Measurements from ENCODE around the gene FAM124A.

The FAM124A gene

DNA sequence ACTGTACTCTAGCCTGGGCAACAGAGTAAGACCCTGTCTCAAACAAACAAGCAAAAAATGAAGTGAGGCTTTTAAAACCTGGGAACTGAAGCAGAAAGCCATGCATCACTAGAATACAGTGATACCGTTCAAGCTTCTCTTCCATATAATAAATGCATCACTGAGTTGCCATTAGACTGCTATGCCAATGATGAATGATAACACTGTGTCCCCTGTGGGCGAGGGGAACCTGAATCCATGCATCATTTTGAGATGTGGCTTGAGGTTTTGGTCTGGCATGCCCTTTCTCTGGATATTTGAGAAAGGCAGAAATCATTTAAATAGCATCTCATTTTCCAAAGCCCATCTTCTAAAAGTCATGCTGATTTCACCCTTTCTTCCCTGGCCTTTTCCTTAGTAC, 1.5 kb upstream of the FAM124A start:
- DNase-seq (ENCODE audit: low read depth in 2 of 2): no peak

GRCh38 chr13:51221108-51221507, 1.1 kb upstream of the FAM124A start:
- no peak for DNase-seq (ENCODE audit: low read depth in 2 of 2)

DNA sequence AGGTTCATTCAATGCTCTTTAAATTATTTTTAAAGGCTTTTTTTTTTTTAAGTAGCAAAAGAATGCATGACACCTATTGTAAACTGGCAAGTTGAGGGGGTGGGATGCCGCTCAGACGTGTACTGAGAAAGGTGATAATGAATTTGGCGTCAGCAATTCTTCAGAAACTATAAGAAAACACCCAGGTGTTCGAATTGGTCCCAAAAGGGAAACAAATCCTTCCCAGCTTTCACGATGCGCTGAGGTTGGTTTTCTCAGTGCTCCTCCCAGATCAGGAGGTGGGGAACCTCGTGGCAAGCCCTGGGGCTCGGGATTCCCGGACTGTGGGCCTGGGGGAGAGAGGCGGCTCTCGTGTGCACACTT, 543 bp upstream of the FAM124A start:
- no peak for DNase-seq (ENCODE audit: low read depth in 2 of 2)

- no peak for DNase-seq (ENCODE audit: low read depth in 2 of 2)
These were observed 725 bp downstream of the FAM124A start for GRCh38 chr13:51222686-51223559.

DNA sequence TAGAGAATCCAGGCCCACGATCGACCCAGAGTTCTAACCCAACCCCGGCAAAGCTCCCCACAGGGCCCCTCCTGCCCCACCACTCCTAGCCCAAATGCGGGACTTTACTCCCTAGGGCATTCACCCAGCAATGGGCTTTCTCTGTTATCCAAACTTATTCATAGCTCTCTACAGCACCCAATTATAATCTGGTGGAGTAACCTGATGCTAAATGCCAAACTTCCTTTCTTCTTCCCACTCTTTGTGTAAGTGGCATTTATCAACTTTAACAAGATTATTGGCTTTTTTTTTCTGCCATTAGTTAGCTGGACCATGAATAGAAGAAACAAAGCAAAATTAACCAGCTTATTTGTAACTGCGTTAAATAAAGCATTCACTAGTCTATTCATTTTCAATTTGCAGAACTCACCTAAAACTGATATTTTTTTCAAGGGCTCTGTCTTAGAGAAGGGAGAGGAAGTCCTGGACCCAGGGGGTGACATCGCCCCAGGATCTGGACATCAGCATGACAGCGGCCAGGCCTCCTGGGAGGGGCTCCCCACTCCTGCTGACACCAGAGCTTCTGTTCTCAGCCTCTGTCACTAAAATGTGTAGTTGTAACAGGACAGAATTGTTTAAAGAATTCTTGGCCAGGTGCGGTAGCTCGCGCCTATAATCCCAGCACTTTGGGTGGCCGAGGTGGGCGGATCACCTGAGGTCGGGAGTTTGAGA, 1.5 kb downstream of the FAM124A start:
- no peak for DNase-seq (ENCODE audit: low read depth in 2 of 2)

GRCh38 chr13:51225029-51225428, 2.8 kb downstream of the FAM124A start:
- DNase-seq (ENCODE audit: low read depth in 2 of 2): no peak

DNA sequence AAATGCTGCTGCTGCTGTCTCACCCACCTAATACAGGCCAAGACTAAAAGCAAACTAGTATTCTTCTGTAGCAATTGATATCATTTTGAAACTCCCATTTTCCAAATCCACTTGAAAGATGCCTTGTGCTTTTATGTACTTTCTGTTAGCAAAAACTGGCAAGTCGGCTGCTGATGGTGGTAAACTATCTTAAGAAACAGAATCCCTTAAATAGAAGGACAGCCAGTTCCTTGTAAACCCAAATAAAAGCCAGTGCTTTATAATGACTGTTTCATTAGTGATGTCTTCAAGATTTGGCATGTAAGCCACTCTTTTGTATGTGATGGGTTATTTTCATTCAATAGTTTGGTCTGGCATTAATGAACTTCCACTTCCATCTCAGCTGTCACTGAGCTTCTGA, 5.2 kb downstream of the FAM124A start:
- DNase-seq (ENCODE audit: low read depth in 2 of 2): no peak

DNA sequence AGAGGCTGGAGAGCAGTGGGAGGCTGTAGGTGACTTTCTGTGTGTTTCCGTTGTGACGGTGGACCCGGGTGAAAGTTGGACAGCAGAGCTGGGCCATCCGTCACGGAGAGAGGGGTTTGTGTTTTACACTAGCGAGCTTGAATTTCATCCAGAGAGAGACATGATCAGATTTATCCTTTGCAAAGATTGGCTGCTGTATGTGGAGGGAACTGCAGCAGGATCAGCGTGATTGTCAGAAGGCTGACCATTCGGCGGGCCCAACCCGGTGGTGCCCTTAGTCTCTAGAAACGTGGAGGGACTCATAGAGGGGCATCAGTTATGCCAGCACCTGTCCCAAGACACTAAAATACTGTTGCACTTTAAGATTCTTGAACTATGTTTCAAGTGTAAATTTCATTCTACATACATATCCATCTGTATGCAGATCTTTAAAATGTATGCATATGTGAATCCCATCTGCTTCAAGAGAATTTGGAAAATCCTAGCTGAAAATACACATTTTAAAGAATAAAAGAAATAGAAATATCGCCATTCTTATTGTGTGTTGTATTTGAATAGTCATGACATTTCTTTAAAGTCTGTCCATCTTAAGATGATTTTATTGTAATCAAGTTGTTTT, 7.0 kb downstream of the FAM124A start:
- DNase-seq (ENCODE audit: low read depth in 2 of 2): no peak

DNA sequence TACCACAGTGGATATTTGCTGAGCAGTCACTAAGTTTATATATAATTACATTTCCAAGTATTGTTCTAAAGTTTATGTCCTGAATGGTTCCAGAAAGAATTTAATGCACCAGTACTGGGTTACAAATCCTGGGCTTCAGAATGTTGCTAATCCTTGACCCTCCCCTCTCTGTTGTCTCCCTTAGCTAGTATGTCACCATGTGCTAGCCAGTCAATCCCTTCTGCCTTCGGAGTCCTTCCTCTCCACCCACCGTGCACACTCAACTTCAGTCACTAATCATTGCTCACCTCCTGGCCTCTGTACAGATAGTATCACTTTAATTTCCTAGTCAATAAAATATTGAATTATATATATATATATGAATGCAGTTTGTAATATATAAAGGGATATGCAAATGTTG, 7.5 kb downstream of the FAM124A start:
- DNase-seq (ENCODE audit: low read depth in 2 of 2): no peak

GRCh38 chr13:51230477-51231105, 8.4 kb downstream of the FAM124A start:
- no peak for DNase-seq (ENCODE audit: low read depth in 2 of 2)

DNA sequence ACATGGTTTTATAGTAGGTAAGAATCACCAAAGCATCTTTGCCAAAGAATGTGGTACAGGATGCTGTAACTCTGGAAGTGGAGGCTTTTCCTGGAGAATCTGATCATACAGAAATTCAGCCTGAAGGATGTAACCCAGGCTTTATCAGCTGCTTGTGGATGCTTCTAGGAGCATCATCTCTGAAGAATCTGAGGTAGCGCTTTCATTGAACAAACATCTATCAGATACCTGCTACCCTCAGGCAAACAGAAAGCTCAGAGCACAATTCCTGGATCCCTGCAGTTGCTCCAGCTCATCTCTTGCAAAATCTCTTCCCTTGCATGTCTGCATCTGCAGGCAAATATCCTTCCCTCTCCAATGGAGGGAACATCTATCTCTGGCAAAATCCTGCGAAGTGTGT, 9.3 kb downstream of the FAM124A start:
- DNase-seq (ENCODE audit: low read depth in 2 of 2): no peak

DNA sequence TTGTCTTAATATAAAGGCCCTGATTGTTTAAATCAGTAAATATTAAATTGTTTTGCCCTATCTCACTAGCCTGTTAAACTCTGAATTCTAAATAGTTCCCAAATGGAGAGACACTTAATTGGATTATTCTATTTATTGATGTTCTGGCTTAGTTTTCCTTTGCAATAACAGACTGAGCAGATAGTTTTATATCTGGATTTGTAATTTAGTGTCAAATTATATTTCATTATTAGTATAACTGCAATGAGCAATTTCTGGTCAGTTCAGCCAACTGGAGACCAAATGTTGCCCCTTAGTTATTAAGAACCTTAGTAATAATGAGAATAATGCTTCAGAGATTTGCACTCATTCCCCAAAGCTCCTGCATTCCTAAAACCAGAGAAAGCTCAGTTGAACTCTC, 10.1 kb downstream of the FAM124A start:
- no peak for DNase-seq (ENCODE audit: low read depth in 2 of 2)

GRCh38 chr13:51233117-51233826, 11.1 kb downstream of the FAM124A start:
- no peak for DNase-seq (ENCODE audit: low read depth in 2 of 2)

GRCh38 chr13:51234676-51235075, 12.5 kb downstream of the FAM124A start:
- no peak for DNase-seq (ENCODE audit: low read depth in 2 of 2)

DNA sequence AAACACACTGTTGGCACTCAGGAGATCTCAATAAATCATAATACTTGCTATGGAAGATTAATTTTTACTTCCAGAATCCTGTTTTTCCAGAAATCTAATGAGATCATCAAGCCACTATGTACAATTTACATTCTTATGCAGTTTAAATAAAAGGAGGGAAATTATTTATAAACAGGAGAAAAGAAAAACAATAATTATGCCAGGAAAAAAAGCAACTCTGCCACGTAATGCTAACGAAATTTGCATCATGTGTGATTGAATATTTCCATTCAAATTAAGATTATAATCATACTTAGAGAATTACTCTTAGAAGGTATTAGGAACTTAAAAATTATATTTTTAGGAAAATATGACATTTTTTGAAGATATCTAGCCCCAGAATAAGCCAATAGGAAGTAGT, 13.0 kb downstream of the FAM124A start:
- no peak for DNase-seq (ENCODE audit: low read depth in 2 of 2)

DNA sequence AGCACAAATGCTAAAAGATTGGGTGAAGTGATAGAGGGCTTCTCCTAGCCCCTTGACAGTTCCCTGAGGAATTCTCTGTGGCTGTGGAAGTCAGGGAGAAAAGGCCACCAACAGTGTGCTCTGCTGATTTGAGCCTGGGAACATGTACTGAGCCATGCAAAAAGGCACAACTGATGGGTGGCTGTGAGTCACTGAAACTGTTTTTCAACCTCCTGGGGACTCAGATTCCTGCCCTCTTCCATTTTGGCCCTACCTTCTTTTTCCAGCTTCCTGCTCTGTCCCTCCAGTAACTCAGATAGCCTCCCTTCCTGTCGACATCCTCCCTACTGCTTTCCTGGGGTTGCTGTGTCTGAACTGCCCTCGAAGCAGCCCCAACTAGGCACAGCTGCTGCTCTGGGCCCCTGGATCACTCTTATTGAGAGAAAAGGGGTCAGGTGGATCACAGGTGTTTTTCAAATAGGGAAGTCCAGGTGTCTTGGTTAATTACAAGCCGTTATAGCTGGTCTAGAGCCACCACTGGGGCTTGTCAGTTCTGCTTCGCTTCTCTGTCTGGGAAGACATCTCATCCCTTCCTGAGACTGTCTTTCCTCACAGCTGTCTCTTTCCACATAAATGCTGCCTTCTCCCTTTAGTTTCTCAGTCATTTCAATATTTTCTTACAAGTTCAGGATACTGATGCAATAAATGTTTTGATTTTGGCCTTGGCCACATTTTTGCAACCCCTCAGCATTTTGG, 13.7 kb downstream of the FAM124A start:
- no peak for DNase-seq (ENCODE audit: low read depth in 2 of 2)

- no peak for DNase-seq (ENCODE audit: low read depth in 2 of 2)
These were observed 14.2 kb downstream of the FAM124A start for GRCh38 chr13:51236491-51236792.

DNA sequence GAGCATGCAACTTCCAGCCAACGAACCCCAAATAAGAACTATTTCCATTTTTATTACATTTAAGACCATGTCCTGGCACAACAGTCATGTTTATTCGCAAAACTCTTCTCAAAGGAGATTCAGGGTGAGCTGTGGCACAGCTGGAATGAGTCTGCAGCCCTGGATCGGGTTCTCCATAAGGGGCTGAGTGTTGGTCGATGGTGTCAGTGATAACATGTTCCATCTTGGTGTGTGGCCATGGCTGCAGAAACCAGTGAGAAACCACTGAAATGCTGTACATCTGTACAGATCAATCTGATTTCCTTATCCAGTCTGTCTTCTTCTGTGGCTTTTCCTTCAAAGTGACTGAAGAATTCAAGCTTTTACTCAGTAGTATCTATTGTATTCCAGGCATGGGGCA, 15.2 kb downstream of the FAM124A start:
- DNase-seq (ENCODE audit: low read depth in 2 of 2): no peak

GRCh38 chr13:51237887-51238286, 15.7 kb downstream of the FAM124A start:
- DNase-seq (ENCODE audit: low read depth in 2 of 2): no peak

DNA sequence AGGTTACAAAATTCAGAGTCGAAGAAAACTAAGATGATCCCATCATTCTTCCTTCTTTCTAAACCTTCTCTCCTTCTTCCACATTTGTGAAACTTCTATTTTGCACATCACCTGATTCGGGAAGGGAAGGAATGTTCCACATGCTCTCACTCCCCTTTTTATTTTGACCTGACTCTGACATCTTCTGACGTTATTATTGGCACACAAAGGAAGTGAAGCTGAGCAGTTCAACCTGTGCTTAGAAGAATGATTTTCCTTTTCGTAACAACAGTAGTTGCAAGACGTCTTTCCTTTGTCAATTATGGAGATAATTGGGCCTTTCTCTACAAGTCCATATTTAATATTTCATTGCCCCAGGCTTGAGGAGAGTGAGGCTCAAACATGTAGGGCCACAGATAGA, 18.0 kb downstream of the FAM124A start:
- no peak for DNase-seq (ENCODE audit: low read depth in 2 of 2)

DNA sequence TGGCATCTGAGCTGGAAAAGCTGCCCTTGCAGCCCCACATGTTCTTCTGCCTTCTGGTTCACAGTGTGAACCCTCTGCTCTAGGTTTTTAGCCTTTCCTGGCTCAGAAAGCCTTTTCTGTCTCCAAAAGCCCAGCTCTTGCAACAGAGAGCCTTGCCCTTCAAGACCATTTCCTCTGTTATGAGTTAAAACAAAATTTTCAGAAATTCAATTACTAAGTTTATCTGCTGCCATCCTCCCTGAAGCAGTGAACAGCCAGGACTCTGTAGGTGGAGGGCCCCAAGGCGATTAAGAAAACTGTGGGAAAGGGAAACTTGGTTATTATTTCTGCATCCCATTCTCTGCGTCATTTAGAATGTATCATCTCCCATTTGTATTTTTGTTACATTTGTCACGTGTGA, 18.8 kb downstream of the FAM124A start:
- DNase-seq (ENCODE audit: low read depth in 2 of 2): no peak

Measured in stimulated activated CD8-positive, alpha-beta memory T cell treated with anti-CD3 and anti-CD28 coated beads, Interleukin-7, amount 100 ng/mL, for 1 hour (primary cell).